Uterus (tissue), 2 donors: Measurements from ENCODE around the gene PPM1F.
"Not testable (repeated sequence)": the region's sequence is repeated elsewhere in the genome, so short reads cannot be mapped to it uniquely, and the experiment has no call there.

Source experiments
- CTCF ChIP-seq, 4 experiments: fragments of 200-600 bp in 2 of 4; fragments of 450-650 bp in 2 of 4; sonication (generic) in 2 of 4; IDR thresholded peaks; one replicate each; pipeline ENCODE4 v1.5.1; 2016 to 2019; ENCODE audit warnings: antibody characterized with exemption in 4 of 4, mild to moderate bottlenecking in 2 of 4, moderate library complexity in 1 of 4
- POLR2A ChIP-seq, 2 donors: fragments of 450-650 bp; IDR thresholded peaks; one replicate each; pipeline ENCODE4 v1.6.1; 2016; ENCODE audit warnings: antibody characterized with exemption in 2 of 2, mild to moderate bottlenecking in 1 of 2, moderate library complexity in 1 of 2

GRCh38 chr22:21910367-21910766 lies 42.3 kb downstream of the PPM1F start:
- not testable (repeated sequence) for TF ChIP-seq CTCF, POLR2A (IDR thresholded peaks at IDR 0.05)
